ENCODE data around the gene ZBTB7A. TPM values are rescaled to one million over a fixed set of nuclear protein-coding genes. Genes with fewer than 3 reads are reported as not detected.

The ZBTB7A gene
- total RNA-seq, 2 donors from 2014 or later, result 110 to 123 TPM

DNA sequence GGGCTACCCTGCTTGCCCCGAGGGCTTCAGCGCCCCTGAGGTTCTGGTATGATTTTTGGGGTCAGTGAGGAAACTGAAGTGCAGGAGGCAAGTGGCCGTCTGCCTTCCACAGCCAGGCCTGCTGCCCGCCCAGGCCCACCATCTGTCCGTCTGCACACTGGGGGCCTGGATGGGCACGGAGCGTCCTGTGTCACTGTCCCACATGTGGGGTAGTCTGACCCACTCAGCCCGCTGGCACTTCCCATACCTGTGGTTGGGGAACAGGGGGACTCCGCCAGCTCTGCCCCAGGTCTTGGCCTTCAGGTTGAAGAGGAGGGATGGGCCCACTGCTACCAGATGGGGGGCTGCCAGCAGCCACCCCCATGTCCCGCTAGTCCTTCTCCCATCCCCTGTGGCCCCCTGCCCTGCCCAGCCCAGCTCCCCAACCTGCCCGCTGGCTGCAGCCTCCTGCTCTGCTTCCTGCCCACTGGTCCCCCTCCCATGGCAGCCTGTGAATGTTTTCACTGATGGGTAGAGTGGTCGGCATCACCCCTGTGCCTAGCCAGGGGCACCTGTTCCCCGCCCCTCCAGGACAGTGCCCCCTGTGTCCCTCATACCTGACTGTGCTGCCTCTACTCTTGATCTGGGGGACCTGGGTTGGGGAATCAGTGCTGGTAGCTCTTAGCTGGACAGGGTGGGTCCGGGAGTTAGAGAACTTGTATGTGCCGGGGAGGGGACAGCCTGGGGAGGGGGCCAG, 49.6 kb downstream of the ZBTB7A start:
- DNase-seq, result no peak
- Histone ChIP-seq H3K27ac (no peak overlapping the region), H3K27me3 (no peaks in the 10 kb centered on the region), H3K36me3 (peaks cover 8% of the 10 kb centered on the region), H3K9me3 (no peaks in the 10 kb centered on the region), H3K4me1 (peaks cover 4% of the 10 kb centered on the region), H3K4me3 (no peak overlapping the region), H3K9ac (ENCODE audit: low read depth in 2 of 2, low read length in 2 of 2) (no peak overlapping the region)
- TF ChIP-seq CTCF (IDR thresholded peaks at IDR 0.05), result no peak
- intact Hi-C loops (cut with DNase I), result no loop called here

GRCh38 chr19:4016486-4016885, 50.2 kb downstream of the ZBTB7A start:
- no peaks in the 10 kb centered on the region for H3K9me3 ChIP-seq
- H3K27ac ChIP-seq, result no peak overlapping the region
- H3K4me3 ChIP-seq, result no peak overlapping the region
- H3K27me3 ChIP-seq, result no peaks in the 10 kb centered on the region
- DNase-seq, result no peak
- H3K9ac ChIP-seq (ENCODE audit: low read depth in 2 of 2, low read length in 2 of 2), result no peak overlapping the region
- intact Hi-C loops (cut with DNase I), result no loop called here
- H3K4me1 ChIP-seq, result peaks cover 4% of the 10 kb centered on the region
- H3K36me3 ChIP-seq, result peaks cover 8% of the 10 kb centered on the region
- TF ChIP-seq CTCF (IDR thresholded peaks at IDR 0.05), result no peak

DNA sequence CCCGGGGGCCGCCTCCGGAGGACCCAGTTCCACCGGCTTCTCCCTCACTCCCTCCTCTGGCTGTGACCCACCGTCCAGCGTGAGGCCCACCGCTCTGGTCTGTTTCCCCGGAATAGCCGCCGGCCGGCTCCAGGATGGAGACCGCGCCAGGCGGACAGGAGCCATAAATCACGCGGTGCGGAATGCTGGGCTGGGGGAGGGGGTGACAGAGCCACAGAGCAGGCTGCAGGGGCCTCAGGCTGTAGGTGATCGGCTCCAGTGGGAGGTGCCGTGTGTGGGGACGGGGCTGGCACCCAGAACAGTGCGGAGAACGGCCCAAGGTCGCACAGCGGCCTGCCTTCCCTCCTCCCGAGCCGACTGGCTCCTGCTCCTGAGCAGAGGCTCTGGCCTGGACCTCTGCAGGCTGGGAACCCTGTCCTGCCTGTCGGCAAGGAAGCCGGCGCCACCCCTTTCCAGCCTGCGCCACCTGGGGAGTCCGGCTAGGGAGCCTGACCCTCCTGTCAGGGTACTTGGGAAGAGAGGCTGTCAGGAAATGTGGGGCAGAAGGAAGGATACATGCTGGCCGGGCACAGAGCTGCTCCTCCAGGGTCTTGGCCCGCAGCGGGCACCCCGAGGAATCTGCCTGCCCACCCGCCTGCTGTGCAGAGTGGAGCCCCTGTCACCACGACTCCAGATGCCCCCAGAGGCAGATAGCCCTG, 50.8 kb downstream of the ZBTB7A start:
- DNase-seq, result no peak
- Histone ChIP-seq H3K4me1 (peaks cover 4% of the 10 kb centered on the region), H3K9ac (ENCODE audit: low read depth in 2 of 2, low read length in 2 of 2) (no peak overlapping the region), H3K27me3 (no peaks in the 10 kb centered on the region), H3K27ac (no peak overlapping the region), H3K4me3 (no peak overlapping the region), H3K9me3 (no peaks in the 10 kb centered on the region), H3K36me3 (peaks cover 8% of the 10 kb centered on the region)
- TF ChIP-seq CTCF (IDR thresholded peaks at IDR 0.05), result no peak
- intact Hi-C loops (cut with DNase I), result no loop called here

DNA sequence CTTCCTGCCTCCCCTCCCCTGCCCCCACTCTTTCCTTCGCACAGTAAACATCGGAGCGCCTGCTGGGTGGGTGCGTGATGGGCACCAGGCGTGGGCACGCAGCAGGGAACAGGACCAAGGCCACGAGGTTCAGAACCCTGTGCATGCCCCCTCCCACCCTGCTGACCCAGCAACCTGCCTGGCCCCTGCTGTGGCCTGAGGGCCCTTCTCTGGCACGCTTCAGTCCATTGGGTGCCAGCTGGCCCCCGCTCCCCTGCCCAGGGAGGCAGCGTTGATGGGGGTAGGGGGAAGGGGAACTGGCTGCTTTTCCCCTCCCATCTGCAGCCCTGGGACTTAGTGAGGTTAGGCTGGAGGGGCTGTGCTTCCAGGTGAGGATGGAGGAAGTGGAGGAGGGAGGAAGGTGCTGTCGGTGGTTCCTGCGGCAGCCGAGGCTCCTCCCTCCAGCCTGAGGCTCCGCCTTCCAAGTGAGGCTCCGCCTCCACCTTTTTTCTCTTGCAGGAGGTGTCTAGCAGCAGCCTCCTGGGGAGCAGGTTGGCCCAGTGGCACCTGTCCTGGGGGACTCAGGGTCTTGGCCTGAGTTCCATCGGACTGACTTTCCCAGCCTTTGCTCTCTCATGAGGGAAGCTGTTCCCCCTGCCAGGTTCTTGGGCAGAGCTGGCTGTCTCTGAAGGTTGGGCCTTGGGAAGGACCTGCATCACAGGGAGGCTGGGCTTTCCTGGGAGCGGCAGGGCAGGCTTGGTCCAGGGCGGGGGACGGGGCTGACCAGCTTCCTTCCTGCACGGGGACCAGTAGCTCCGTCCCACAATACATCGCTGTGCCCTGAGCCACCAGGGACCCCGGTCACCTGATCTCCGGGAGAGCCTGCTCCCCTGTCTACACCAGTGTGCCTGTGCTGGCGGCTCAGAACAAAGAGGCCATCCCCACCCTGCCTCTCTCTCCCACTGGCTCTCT, 51.9 kb downstream of the ZBTB7A start:
- peaks cover 8% of the 10 kb centered on the region for H3K36me3 ChIP-seq

More for the DNA sequence above, 51.9 kb downstream of the ZBTB7A start:
- no peak overlapping the region for H3K4me3 ChIP-seq
- no peaks in the 10 kb centered on the region for H3K27me3 ChIP-seq
- intact Hi-C loops (cut with DNase I), result no loop called here
- no peak for TF ChIP-seq CTCF (IDR thresholded peaks at IDR 0.05)
- H3K4me1 ChIP-seq, result peaks cover 13% of the 10 kb centered on the region
- no peaks in the 10 kb centered on the region for H3K9me3 ChIP-seq
- no peak overlapping the region for H3K27ac ChIP-seq
- H3K9ac ChIP-seq (ENCODE audit: low read depth in 2 of 2, low read length in 2 of 2), result no peak overlapping the region
- DNase-seq, result peak; percentile 37
